Epithelial cell of proximal tubule (primary cell): ENCODE data around the gene OTULIN. TPM values are rescaled to one million over a fixed set of nuclear protein-coding genes. Genes with fewer than 3 reads are reported as not detected.

Experiments
- DNase-seq: peaks from one replicate; pipeline ENCODE4 v3.0.0-alpha.2; 2011; ENCODE audit warnings: low read depth
- H3K4me3 ChIP-seq: 2 replicates; pipeline ENCODE4 v1.5.1; 2011; ENCODE audit warnings: low read depth, mild to moderate bottlenecking, low read length
- total RNA-seq: library from RNA; depleted of rRNA; stranded (reverse); fragments of >200 nt; gene quantifications from 2 replicates; pipeline ENCODE4 v1.2.3, GENCODE V29; 2015
- TF ChIP-seq, protein P1 (sequence below): conservative IDR thresholded peaks from 2 replicates; pipeline ENCODE4 v1.5.1; 2012; ENCODE audit warnings: low read depth, mild to moderate bottlenecking, low read length

OTULIN gene
- total RNA-seq, 1 donor from 2014 or later, result 32.9 TPM

DNA sequence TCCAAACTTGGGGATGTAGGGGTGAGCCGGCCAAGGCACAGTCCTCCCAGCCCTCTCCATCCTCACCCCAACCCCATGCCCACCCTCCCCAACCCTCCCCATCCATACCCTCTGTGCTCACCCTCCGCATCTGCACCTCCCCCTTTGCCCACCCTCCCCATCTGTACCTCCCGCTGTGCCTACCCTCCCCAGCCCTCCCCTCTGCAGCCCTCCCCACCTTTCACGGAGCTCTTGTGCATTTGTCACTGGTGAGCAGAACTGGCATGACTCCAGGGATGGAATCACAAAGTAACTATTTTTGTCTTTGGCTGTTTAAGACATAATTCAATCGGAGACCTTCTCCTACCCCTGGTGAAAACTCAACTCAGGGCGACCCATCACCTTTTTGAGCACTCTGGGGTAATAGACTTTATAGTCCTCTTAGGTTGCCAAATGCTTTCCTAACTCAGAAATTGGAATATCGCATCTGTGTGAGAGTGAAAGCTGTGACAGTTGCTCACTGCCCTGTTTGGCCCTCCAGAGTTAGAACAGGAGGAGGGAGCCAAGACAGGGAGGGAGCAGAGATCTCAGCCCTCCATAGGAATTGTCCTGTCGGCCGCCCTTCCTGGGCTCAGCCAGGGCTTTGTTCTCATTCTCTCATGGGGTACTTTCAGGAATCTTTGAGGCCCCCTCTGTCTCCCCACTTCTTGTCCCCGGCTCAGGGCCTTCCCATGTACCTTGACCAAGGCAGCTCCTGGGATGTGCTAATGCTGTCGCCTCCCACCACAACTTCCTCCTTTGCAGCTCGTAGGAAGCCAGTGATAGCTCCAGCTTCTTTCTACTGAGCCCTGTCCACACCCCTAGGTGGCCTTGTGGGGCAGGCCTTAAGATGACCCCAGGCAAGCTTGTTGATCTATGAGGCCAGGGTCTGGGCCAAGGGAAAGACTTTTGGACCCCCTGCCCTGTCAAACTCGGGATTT lies 36.2 kb downstream of the OTULIN start:
- TF ChIP-seq, protein P1, sequence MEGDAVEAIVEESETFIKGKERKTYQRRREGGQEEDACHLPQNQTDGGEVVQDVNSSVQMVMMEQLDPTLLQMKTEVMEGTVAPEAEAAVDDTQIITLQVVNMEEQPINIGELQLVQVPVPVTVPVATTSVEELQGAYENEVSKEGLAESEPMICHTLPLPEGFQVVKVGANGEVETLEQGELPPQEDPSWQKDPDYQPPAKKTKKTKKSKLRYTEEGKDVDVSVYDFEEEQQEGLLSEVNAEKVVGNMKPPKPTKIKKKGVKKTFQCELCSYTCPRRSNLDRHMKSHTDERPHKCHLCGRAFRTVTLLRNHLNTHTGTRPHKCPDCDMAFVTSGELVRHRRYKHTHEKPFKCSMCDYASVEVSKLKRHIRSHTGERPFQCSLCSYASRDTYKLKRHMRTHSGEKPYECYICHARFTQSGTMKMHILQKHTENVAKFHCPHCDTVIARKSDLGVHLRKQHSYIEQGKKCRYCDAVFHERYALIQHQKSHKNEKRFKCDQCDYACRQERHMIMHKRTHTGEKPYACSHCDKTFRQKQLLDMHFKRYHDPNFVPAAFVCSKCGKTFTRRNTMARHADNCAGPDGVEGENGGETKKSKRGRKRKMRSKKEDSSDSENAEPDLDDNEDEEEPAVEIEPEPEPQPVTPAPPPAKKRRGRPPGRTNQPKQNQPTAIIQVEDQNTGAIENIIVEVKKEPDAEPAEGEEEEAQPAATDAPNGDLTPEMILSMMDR, result no peak
- H3K4me3 ChIP-seq, result no peak overlapping the region

DNA sequence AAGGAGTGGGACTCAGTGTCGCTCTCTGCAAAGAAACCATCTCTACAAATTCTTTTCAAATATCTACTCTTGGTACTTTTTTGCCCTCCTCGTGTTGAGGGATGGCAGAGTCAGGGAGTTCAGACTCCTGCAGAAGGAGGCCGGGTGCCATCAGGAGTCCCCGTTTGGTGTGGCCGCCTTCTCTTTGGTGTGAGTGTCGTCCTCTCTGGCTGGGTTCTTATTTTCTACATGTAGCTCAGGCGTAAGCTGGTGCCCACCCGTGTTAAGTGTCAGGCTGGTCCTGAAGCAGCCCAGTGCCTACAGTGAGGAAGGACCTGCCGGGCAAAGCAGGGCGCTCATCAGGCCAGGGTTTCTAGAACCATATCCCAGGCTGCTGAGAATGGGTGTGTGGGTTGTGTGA lies 37.0 kb downstream of the OTULIN start:
- TF ChIP-seq, protein P1, result no peak
- no peak for DNase-seq
- H3K4me3 ChIP-seq, result no peak overlapping the region

More for the DNA sequence above, 36.2 kb downstream of the OTULIN start:
- DNase-seq, result no peak

DNA sequence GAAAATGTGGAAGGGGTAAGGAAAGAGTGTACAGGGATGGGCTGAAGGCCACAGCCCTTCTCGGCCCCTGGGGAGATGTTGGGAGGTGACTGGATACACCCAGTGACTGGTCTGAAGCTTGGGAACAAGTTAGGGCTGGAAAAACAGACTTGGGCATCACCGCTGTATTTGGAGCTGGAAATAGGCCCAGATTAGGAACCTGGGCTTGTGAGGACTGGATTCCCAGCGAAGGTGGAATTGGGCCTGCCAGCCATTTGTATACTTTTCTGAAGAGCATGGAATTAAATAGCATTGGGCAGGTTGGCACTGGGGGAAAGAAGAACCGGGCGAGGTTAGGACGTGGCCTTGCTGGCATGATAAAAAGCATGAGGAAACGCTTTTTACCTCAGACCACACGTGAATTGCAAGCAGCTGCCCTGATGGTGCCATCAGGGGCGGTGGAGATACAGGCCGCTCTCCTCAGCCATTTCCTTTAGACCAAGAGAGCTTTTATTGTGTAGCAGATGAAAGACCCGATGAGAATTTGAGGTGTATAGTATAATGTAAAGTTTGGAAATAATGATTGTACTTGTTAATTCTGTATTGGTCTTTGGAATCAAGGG lies 37.8 kb downstream of the OTULIN start:
- TF ChIP-seq, protein P1, result no peak
- no peak overlapping the region for H3K4me3 ChIP-seq
- DNase-seq, result no peak

DNA sequence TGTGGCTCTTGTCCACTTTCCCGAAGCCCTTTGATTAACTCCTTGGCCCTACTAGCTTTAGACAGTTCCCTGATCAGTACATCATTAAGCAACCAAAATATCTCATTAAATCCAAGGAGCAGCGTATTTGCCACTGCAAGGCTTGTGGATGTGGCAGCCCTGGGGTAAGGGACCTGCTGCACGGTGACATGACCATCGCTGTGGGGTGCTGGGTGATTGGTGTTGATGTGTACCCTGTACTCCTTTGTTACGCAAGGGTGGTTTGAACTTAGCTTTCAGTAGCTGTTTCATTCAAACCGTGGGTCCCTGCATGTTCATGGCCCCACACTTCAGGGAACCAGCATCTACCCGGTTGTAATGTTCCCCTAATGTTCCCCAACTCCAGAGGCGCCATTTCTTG lies 41.0 kb downstream of the OTULIN start:
- H3K4me3 ChIP-seq, result no peak overlapping the region
- TF ChIP-seq, protein P1, result no peak
- no peak for DNase-seq

DNA sequence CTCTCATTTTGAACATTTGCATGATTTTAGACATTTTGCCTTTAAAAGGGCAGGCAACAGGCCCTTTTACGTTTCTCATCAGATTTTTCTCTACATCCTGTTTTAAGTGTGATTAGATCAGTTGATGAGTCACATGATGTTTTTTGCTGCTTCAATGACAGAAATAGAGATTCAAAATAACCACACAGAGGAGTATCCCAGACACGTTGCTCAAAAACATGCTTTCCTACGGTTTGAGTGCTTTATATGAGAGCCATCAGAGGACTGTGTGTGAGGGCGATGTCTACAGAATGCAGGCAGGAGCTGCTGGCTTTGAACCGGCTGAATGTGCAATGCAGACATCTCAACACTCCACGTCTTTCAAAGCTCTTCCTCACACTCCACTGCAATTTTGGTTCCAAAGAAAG lies 42.1 kb downstream of the OTULIN start:
- TF ChIP-seq, protein P1, result no peak
- H3K4me3 ChIP-seq, result no peak overlapping the region
- DNase-seq, result no peak

DNA sequence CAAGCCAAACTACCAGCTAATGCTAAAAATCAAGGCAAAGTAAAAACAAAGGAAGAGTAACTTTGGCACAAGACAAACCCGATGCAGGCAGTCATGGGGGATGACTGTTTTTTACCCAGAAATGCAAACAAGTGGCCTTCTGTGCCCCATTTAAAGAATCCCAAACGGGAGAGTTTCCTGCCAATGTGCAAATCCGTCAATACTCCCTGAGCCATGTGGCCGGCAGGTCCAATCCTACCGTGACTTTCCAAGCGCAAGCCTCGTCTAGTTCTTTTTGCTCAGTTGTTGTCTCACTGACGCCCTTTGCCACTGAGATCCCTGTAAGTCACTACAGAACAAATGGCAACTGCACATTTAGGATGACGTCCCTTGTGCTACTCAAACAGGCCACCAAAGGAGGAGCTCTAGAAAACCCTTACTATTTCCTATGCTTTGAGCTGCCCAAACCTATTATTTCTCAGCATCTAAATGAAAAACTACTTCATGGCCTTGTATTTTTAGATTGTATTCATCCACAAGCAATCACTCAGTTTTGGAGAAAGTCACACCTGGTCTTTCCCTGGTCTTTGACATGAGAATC lies 43.4 kb downstream of the OTULIN start:
- no peak for DNase-seq
- no peak overlapping the region for H3K4me3 ChIP-seq
- TF ChIP-seq, protein P1, result no peak
